Measurements from ENCODE around the gene LCN15. TPM values are rescaled to one million over a fixed set of nuclear protein-coding genes. Genes with fewer than 3 reads are reported as not detected.

Gene LCN15, protein sequence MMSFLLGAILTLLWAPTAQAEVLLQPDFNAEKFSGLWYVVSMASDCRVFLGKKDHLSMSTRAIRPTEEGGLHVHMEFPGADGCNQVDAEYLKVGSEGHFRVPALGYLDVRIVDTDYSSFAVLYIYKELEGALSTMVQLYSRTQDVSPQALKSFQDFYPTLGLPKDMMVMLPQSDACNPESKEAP
- total RNA-seq (1 to 10 TPM in 3 of 9 donors, under 1 TPM in 2, not detected in 4; 0.64 to 2.8 (median 1.2) TPM), polyA plus RNA-seq (1 to 10 TPM in 1 of 2 donors, under 1 TPM in 1; 0.65 to 2.4 TPM)
- long read RNA-seq, donor 1 = 0 reads
- long read RNA-seq, donor 2, partial matches to known transcripts = 1 of 3 reads
- long read RNA-seq, donor 2, other reads (novel, unspliced or antisense) = 0 of 3 reads
- long read RNA-seq, donor 3 = 0 reads

DNA sequence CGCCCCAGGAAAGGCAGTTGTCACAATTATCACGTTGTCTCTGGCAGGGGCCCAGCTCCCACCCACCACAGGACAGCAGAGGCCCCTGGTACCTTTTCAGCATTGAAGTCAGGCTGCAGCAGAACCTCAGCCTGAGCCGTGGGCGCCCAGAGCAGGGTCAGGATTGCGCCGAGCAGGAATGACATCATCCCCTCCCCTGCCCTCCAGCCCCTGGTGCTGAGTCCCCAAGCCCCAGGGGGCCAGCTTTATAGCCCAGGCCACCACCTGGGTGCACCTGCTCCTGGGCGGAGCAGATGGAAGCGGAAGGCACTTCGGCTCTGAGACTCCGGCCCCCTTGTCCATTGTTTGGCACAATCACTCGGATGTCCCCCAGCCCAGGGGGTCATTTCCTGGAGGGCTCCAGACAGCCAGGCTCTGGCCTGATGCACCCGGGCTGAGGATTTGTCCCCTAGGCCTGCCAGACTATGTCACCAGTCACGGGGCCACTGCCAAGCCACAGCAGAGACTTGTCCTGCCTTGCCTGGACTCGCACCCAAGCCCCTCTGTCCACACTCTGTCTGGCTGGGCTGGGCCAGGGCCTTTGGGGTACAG is at the start of gene LCN15:
Gene LCN15, minus strand, starts transcription at position 218 of the 591 bp plus-strand sequence. Its CDS starts 30 bp downstream, at position 188.
- Histone ChIP-seq H3K36me3 (no peaks in the 10 kb centered on the region), H3K27ac (peak within 1 kb of the TSS in 5 of 12 donors; percentile 18 to 65 (median 41)), H3K27me3 (peaks cover 0 to 7% (median 3%) of the 10 kb centered on the region in 9 donors), H3K4me3 (no peak within 1 kb of the TSS), H3K9me3 (no peaks in the 10 kb centered on the region), H3K4me1 (peaks cover 0 to 16% (median 2%) of the 10 kb centered on the region in 12 donors)
- 65 to 81% (median 69%) methylated on average over 9 to 14 of the region's 14 CpGs for WGBS, 4 donors
- ATAC-seq = peak in 3 of 4 donors; percentile 5 to 26 (median 8)
- DNase-seq = peak in 1 of 5 donors; percentile 51
- no peak for TF ChIP-seq POLR2A (IDR thresholded peaks at IDR 0.05)
- TF ChIP-seq, protein P1, sequence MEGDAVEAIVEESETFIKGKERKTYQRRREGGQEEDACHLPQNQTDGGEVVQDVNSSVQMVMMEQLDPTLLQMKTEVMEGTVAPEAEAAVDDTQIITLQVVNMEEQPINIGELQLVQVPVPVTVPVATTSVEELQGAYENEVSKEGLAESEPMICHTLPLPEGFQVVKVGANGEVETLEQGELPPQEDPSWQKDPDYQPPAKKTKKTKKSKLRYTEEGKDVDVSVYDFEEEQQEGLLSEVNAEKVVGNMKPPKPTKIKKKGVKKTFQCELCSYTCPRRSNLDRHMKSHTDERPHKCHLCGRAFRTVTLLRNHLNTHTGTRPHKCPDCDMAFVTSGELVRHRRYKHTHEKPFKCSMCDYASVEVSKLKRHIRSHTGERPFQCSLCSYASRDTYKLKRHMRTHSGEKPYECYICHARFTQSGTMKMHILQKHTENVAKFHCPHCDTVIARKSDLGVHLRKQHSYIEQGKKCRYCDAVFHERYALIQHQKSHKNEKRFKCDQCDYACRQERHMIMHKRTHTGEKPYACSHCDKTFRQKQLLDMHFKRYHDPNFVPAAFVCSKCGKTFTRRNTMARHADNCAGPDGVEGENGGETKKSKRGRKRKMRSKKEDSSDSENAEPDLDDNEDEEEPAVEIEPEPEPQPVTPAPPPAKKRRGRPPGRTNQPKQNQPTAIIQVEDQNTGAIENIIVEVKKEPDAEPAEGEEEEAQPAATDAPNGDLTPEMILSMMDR (IDR thresholded peaks at IDR 0.05) = no peak
- intact Hi-C loops (cut with DNase I) = no loop called here

DNA sequence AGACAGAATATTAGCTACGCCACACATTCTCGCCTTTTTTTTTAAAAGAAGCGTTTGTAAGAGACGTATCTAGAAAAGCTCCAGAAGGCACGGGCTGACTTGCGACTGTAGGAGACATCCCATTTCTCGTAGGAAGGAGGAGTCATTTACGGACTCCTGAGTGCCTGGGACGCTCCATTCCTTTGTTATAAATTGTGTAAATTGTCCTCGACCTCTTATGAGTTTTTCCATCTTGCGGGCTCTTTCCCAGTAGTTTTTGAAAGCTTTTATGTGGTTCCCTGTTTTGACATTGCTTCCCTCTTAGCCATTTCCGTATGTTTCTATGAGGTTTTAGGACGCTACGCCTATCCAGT is 44.5 kb upstream of the LCN15 start:
- Histone ChIP-seq H3K4me3 (peak overlapping the region; percentile 76 to 100 (median 94)), H3K27me3 (no peaks in the 10 kb centered on the region), H3K9me3 (no peaks in the 10 kb centered on the region), H3K27ac (peak overlapping the region in 9 of 12 donors; percentile 58 to 96 (median 91)), H3K4me1 (peaks cover 13 to 45% (median 33%) of the 10 kb centered on the region in 12 donors), H3K36me3 (peaks cover 0 to 34% (median 20%) of the 10 kb centered on the region in 9 donors)
- no peak for TF ChIP-seq POLR2A (IDR thresholded peaks at IDR 0.05)
- TF ChIP-seq, protein P1 (IDR thresholded peaks at IDR 0.05) = no peak
- intact Hi-C loops (cut with DNase I) = no loop called here
- WGBS, 4 donors = 7 to 11% (median 10%) methylated on average over 14 of the region's 14 CpGs
- no peak for DNase-seq
- ATAC-seq = no peak

DNA sequence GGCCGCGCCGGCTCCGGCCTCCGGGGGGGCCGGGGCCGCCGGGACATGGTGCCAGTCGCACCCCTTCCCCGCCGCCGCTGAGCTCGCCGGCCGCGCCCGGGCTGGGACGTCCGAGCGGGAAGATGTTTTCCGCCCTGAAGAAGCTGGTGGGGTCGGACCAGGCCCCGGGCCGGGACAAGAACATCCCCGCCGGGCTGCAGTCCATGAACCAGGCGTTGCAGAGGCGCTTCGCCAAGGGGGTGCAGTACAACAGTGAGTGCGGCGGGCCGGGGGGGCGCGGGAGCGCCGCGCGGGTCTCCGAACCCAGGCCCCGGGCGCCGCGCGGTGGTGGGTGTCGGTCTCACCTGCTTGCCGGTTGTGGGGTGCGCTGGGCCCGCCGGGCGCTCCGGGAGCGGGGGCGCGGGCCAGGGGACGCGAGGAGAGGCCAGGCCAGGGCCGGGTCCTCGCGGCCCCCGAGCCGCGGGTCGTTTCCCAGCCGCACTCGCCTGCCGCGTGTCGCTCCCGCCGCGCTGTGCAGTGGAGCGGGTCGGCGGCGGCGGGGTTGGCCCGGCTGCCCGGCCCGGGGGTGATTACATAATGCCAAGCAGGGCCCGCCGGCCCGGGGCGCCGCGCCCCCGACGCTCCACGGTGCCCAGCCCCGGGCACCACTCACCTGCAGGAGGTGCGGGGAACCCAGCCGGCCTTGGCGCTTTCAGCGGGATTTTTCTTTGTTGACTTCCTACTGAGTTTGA is 43.9 kb upstream of the LCN15 start:
- intact Hi-C loops (cut with DNase I) = no loop called here
- peak in 2 of 5 donors; percentile 40 to 50 for DNase-seq
- H3K4me1 ChIP-seq = peaks cover 13 to 45% (median 33%) of the 10 kb centered on the region in 12 donors
- peaks cover 0 to 32% (median 17%) of the 10 kb centered on the region in 9 donors for H3K36me3 ChIP-seq
- peak in 2 of 4 donors; percentile 16 to 20 for ATAC-seq
- WGBS, 4 donors = 0 to 2% (median 0%) methylated on average over 10 to 93 of the region's 93 CpGs
- TF ChIP-seq, protein P1 (IDR thresholded peaks at IDR 0.05) = no peak
- no peak for TF ChIP-seq POLR2A (IDR thresholded peaks at IDR 0.05)
- H3K27me3 ChIP-seq = no peaks in the 10 kb centered on the region
- peak overlapping the region; percentile 76 to 100 (median 94) for H3K4me3 ChIP-seq
- H3K9me3 ChIP-seq = no peaks in the 10 kb centered on the region
- peak overlapping the region; percentile 64 to 96 (median 92) for H3K27ac ChIP-seq

Data from heart left ventricle (tissue), 16 donors.